ENCODE measurements around the gene KCNMA1.

KCNMA1 gene

GRCh38 chr10:77582710-77583115 lies 54.9 kb downstream of the KCNMA1 start:
- H3K23ac ChIP-seq (ENCODE audit: low read length): no peak overlapping the region
- no peak overlapping the region for H2AK5ac ChIP-seq (ENCODE audit: low read length)
- WGBS (ENCODE audit: extremely low coverage, insufficient coverage, low lambda C conversion rate): no CpG with 5 or more reads among the region's 4 CpGs
- H3K4me1 ChIP-seq (ENCODE audit: control insufficient read depth, low read depth, low read length): no peaks in the 10 kb centered on the region
- H3K56ac ChIP-seq (ENCODE audit: low read length): no peak overlapping the region
- H2BK120ac ChIP-seq (ENCODE audit: low read depth, low read length): no peak overlapping the region
- H3K4me3 ChIP-seq (ENCODE audit: low read length): no peak overlapping the region
- no peaks in the 10 kb centered on the region for H3K79me1 ChIP-seq (ENCODE audit: low read length)
- H2BK5ac ChIP-seq (ENCODE audit: low read length): no peak overlapping the region
- H3K79me2 ChIP-seq (ENCODE audit: control insufficient read depth, insufficient read depth, low read length): no peaks in the 10 kb centered on the region
- no peaks in the 10 kb centered on the region for H3K36me3 ChIP-seq (ENCODE audit: control insufficient read depth, insufficient read depth, low read length)
- no peak overlapping the region for H3K4ac ChIP-seq (ENCODE audit: low read depth, low read length)
- no peaks in the 10 kb centered on the region for H3K27me3 ChIP-seq (ENCODE audit: insufficient read depth, low read length, poor library complexity)
- DNase-seq: peak; percentile 27
- H3K9ac ChIP-seq (ENCODE audit: low read length): no peak overlapping the region
- no peak overlapping the region for H3K27ac ChIP-seq (ENCODE audit: low read depth, low read length)
- H4K8ac ChIP-seq (ENCODE audit: low read depth, low read length): no peak overlapping the region
- no peak overlapping the region for H4K5ac ChIP-seq (ENCODE audit: low read length)
- H3K4me2 ChIP-seq (ENCODE audit: low read length): no peak overlapping the region
- no peak overlapping the region for H2BK15ac ChIP-seq (replicated peaks; ENCODE audit: low read depth)
- no peak overlapping the region for H3K18ac ChIP-seq (ENCODE audit: low read length)

DNA sequence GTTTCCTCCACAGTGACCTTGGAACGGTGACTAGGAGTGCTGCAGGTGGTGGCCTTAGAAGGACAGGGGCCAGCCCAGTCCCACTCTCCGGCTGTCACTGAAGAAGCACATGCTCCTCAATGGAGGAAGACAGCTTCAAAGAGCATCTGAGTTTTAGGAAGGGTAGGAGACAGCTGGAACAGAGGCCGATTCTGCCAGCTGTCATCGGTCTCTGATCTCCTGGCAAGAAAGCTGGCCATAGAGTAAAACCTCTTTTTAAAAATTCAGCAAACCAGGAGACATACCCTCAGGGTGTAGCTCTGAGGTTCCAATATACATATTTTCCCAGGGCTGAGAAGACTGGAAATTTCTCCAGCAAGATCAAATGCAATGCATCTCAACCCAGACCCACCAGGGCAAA lies 55.9 kb downstream of the KCNMA1 start:
- Histone ChIP-seq H3K23ac (ENCODE audit: low read length) (no peak overlapping the region), H3K27ac (ENCODE audit: low read depth, low read length) (no peak overlapping the region), H3K4ac (ENCODE audit: low read depth, low read length) (no peak overlapping the region), H3K18ac (ENCODE audit: low read length) (no peak overlapping the region), H2BK5ac (ENCODE audit: low read length) (no peak overlapping the region), H3K4me3 (ENCODE audit: low read length) (no peak overlapping the region), H3K4me1 (ENCODE audit: control insufficient read depth, low read depth, low read length) (no peaks in the 10 kb centered on the region), H2AK5ac (ENCODE audit: low read length) (no peak overlapping the region), H4K8ac (ENCODE audit: low read depth, low read length) (no peak overlapping the region), H3K4me2 (ENCODE audit: low read length) (no peak overlapping the region), H3K79me2 (ENCODE audit: control insufficient read depth, insufficient read depth, low read length) (no peaks in the 10 kb centered on the region), H3K36me3 (ENCODE audit: control insufficient read depth, insufficient read depth, low read length) (no peaks in the 10 kb centered on the region), H2BK120ac (ENCODE audit: low read depth, low read length) (no peak overlapping the region), H4K5ac (ENCODE audit: low read length) (no peak overlapping the region), H3K79me1 (ENCODE audit: low read length) (no peaks in the 10 kb centered on the region), H3K27me3 (ENCODE audit: insufficient read depth, low read length, poor library complexity) (no peaks in the 10 kb centered on the region), H3K56ac (ENCODE audit: low read length) (no peak overlapping the region), H3K9ac (ENCODE audit: low read length) (no peak overlapping the region), H2BK15ac (replicated peaks; ENCODE audit: low read depth) (no peak overlapping the region)
- DNase-seq: no peak
- WGBS (ENCODE audit: extremely low coverage, insufficient coverage, low lambda C conversion rate): no CpG with 5 or more reads among the region's 4 CpGs

GRCh38 chr10:77580482-77580881 lies 57.1 kb downstream of the KCNMA1 start:
- Histone ChIP-seq H4K5ac (ENCODE audit: low read length) (no peak overlapping the region), H3K36me3 (ENCODE audit: control insufficient read depth, insufficient read depth, low read length) (no peaks in the 10 kb centered on the region), H3K4me1 (ENCODE audit: control insufficient read depth, low read depth, low read length) (no peaks in the 10 kb centered on the region), H2AK5ac (ENCODE audit: low read length) (no peak overlapping the region), H3K4me2 (ENCODE audit: low read length) (no peak overlapping the region), H3K56ac (ENCODE audit: low read length) (no peak overlapping the region), H3K4ac (ENCODE audit: low read depth, low read length) (no peak overlapping the region), H2BK5ac (ENCODE audit: low read length) (no peak overlapping the region), H4K8ac (ENCODE audit: low read depth, low read length) (no peak overlapping the region), H3K79me2 (ENCODE audit: control insufficient read depth, insufficient read depth, low read length) (no peaks in the 10 kb centered on the region), H3K27me3 (ENCODE audit: insufficient read depth, low read length, poor library complexity) (no peaks in the 10 kb centered on the region), H3K4me3 (ENCODE audit: low read length) (no peak overlapping the region), H3K79me1 (ENCODE audit: low read length) (no peaks in the 10 kb centered on the region), H3K9ac (ENCODE audit: low read length) (no peak overlapping the region), H2BK120ac (ENCODE audit: low read depth, low read length) (no peak overlapping the region), H2BK15ac (replicated peaks; ENCODE audit: low read depth) (no peak overlapping the region), H3K27ac (ENCODE audit: low read depth, low read length) (no peak overlapping the region), H3K23ac (ENCODE audit: low read length) (no peak overlapping the region), H3K18ac (ENCODE audit: low read length) (no peak overlapping the region)
- DNase-seq: no peak
- WGBS (ENCODE audit: extremely low coverage, insufficient coverage, low lambda C conversion rate): no CpG with 5 or more reads among the region's 2 CpGs

- H3K79me1 ChIP-seq (ENCODE audit: low read length): no peaks in the 10 kb centered on the region
- no peak overlapping the region for H3K9ac ChIP-seq (ENCODE audit: low read length)
- H2BK120ac ChIP-seq (ENCODE audit: low read depth, low read length): no peak overlapping the region
- H3K4ac ChIP-seq (ENCODE audit: low read depth, low read length): no peak overlapping the region
- H3K56ac ChIP-seq (ENCODE audit: low read length): no peak overlapping the region
- no peak overlapping the region for H3K4me3 ChIP-seq (ENCODE audit: low read length)
- no peaks in the 10 kb centered on the region for H3K4me1 ChIP-seq (ENCODE audit: control insufficient read depth, low read depth, low read length)
- H2AK5ac ChIP-seq (ENCODE audit: low read length): no peak overlapping the region
- H3K27me3 ChIP-seq (ENCODE audit: insufficient read depth, low read length, poor library complexity): no peaks in the 10 kb centered on the region
- H3K79me2 ChIP-seq (ENCODE audit: control insufficient read depth, insufficient read depth, low read length): no peaks in the 10 kb centered on the region
- no peaks in the 10 kb centered on the region for H3K36me3 ChIP-seq (ENCODE audit: control insufficient read depth, insufficient read depth, low read length)
- H3K4me2 ChIP-seq (ENCODE audit: low read length): no peak overlapping the region
- no peak overlapping the region for H3K23ac ChIP-seq (ENCODE audit: low read length)
- H3K27ac ChIP-seq (ENCODE audit: low read depth, low read length): no peak overlapping the region
- H3K18ac ChIP-seq (ENCODE audit: low read length): no peak overlapping the region
- no peak overlapping the region for H2BK5ac ChIP-seq (ENCODE audit: low read length)
- H2BK15ac ChIP-seq (replicated peaks; ENCODE audit: low read depth): no peak overlapping the region
- H4K8ac ChIP-seq (ENCODE audit: low read depth, low read length): no peak overlapping the region
- H4K5ac ChIP-seq (ENCODE audit: low read length): no peak overlapping the region
- no peak for DNase-seq
- WGBS (ENCODE audit: extremely low coverage, insufficient coverage, low lambda C conversion rate): no CpG with 5 or more reads among the region's 7 CpGs
Measured at GRCh38 chr10:77578583-77579227, 58.9 kb downstream of the KCNMA1 start.

DNA sequence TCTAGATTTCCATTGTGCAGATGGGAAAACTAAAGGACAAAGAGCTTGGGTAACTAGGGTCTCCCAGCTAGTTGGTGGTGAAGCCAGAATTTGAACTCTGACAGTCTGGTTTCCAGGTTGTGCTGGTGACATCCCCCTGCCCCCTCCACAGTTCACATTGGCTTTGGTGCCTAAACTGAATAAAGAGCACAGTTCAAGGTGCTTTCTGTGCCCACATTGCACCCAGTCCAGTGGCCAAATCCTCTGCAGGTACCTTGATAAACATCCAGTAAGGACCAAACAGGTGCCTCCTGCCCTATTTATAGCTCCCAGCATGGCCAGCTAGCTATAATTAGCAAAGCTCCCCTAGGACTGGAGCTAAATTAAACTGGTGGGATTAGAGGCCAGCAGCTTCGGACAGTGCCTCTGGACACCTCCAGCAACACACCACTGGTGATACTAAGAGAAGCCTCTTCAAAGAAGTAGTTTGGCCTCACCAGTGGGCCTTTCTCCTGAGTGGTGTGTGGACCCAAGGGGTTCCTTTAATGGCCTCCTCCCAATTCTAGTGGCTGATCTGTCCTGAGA lies 59.9 kb downstream of the KCNMA1 start:
- H2AK5ac ChIP-seq (ENCODE audit: low read length): no peak overlapping the region
- no peak overlapping the region for H3K4me3 ChIP-seq (ENCODE audit: low read length)
- no peak overlapping the region for H4K5ac ChIP-seq (ENCODE audit: low read length)
- H3K4me2 ChIP-seq (ENCODE audit: low read length): no peak overlapping the region
- no peaks in the 10 kb centered on the region for H3K27me3 ChIP-seq (ENCODE audit: insufficient read depth, low read length, poor library complexity)
- H3K56ac ChIP-seq (ENCODE audit: low read length): no peak overlapping the region
- no peaks in the 10 kb centered on the region for H3K4me1 ChIP-seq (ENCODE audit: control insufficient read depth, low read depth, low read length)
- no peak overlapping the region for H4K8ac ChIP-seq (ENCODE audit: low read depth, low read length)
- no peak overlapping the region for H2BK15ac ChIP-seq (replicated peaks; ENCODE audit: low read depth)
- no peaks in the 10 kb centered on the region for H3K79me1 ChIP-seq (ENCODE audit: low read length)
- WGBS (ENCODE audit: extremely low coverage, insufficient coverage, low lambda C conversion rate): no CpG with 5 or more reads among the region's 1 CpG
- H3K23ac ChIP-seq (ENCODE audit: low read length): no peak overlapping the region
- H2BK120ac ChIP-seq (ENCODE audit: low read depth, low read length): no peak overlapping the region
- H3K36me3 ChIP-seq (ENCODE audit: control insufficient read depth, insufficient read depth, low read length): no peaks in the 10 kb centered on the region
- no peak for DNase-seq
- H3K79me2 ChIP-seq (ENCODE audit: control insufficient read depth, insufficient read depth, low read length): no peaks in the 10 kb centered on the region
- H2BK5ac ChIP-seq (ENCODE audit: low read length): no peak overlapping the region
- no peak overlapping the region for H3K27ac ChIP-seq (ENCODE audit: low read depth, low read length)
- no peak overlapping the region for H3K18ac ChIP-seq (ENCODE audit: low read length)
- H3K4ac ChIP-seq (ENCODE audit: low read depth, low read length): no peak overlapping the region
- H3K9ac ChIP-seq (ENCODE audit: low read length): no peak overlapping the region

Measured in mesendoderm (in vitro differentiated cells).